ENCODE measurements around the gene FALEC. TPM values are rescaled to one million over a fixed set of nuclear protein-coding genes. Genes with fewer than 3 reads are reported as not detected.
A peak's percentile ranks its signal among the peaks of the same experiment; 100 is the strongest.

FALEC gene
- not detected for total RNA-seq

DNA sequence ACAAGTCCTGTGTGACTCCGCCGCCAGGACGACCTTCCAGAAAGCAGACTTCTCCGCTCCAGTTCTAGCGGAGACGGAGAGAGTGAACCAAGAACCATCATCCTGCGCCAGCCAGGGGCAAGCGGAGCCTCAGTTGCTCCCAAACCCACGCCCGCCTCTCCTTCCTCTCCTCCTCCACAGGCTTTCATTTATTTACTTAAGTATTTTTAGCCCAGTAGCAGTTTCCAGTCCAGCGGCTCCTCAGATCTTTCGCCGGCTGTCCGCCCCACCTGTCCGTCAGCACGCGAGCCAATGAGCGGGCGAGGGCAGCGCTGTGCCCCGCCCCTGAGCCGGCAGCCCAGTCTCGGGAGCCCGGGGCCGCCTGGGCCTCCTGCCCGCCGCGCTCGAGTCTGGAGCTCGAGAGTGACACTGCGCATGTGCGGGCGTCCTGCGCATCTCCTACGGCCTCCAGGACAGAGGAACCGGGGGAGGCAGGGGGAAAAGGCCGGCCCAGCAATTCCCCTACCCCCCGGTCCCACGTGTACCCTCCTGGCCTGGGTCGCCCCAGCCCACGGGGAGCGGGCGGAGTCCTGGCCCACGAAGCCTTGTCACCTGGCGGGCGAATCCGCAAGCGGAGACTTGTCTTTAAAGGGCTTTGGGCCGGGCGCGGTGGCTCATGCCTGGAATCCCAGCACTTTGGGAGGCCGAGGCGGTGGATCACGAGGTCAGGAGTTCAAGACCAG is at the start of gene FALEC:
Gene FALEC, plus strand, starts transcription at position 425 of the 722 bp plus-strand sequence.
- WGBS, 2 donors (ENCODE audit: low coverage in 1 of 2) = 2 to 3% methylated on average over 18 to 28 of the region's 54 CpGs
- H3K27ac ChIP-seq = peak within 1 kb of the TSS; percentile 66 to 93 (median 88)
- H3K27me3 ChIP-seq = no peaks in the 10 kb centered on the region
- H3K4me1 ChIP-seq = peaks cover 0 to 27% (median 9%) of the 10 kb centered on the region in 3 donors
- no peaks in the 10 kb centered on the region for H3K9me3 ChIP-seq
- peak; percentile 22 for TF ChIP-seq POLR2AphosphoS5 (IDR thresholded peaks at IDR 0.05)
- TF ChIP-seq POLR2A (IDR thresholded peaks at IDR 0.05) = peak in 1 of 2 donors; percentile 46
- TF ChIP-seq EP300 (IDR thresholded peaks at IDR 0.05) = no peak
- TF ChIP-seq CTCF (IDR thresholded peaks at IDR 0.05) = peak in 2 of 4 experiments; percentile 21
- peaks cover 0 to 14% of the 10 kb centered on the region in 2 donors for H3K36me3 ChIP-seq
- peak; percentile 99 for ATAC-seq
- peak within 1 kb of the TSS; percentile 47 to 54 for H3K4me3 ChIP-seq

GRCh38 chr1:150466964-150467363 is 48.6 kb upstream of the FALEC start:
- no peak overlapping the region for H3K4me3 ChIP-seq
- ATAC-seq = no peak
- no peak overlapping the region for H3K27ac ChIP-seq
- H3K36me3 ChIP-seq = peaks cover 0 to 79% of the 10 kb centered on the region in 2 donors
- H3K9me3 ChIP-seq = no peaks in the 10 kb centered on the region
- H3K27me3 ChIP-seq = no peaks in the 10 kb centered on the region
- H3K4me1 ChIP-seq = peaks cover 0 to 31% (median 0%) of the 10 kb centered on the region in 3 donors
- TF ChIP-seq POLR2A (IDR thresholded peaks at IDR 0.05) = no peak
- TF ChIP-seq POLR2AphosphoS5 (IDR thresholded peaks at IDR 0.05) = no peak
- no peak for TF ChIP-seq EP300 (IDR thresholded peaks at IDR 0.05)
- no peak for TF ChIP-seq CTCF (IDR thresholded peaks at IDR 0.05)

- no peak for TF ChIP-seq EP300 (IDR thresholded peaks at IDR 0.05)
- TF ChIP-seq POLR2AphosphoS5 (IDR thresholded peaks at IDR 0.05) = no peak
- TF ChIP-seq CTCF (IDR thresholded peaks at IDR 0.05) = no peak
- no peak for TF ChIP-seq POLR2A (IDR thresholded peaks at IDR 0.05)
- Histone ChIP-seq H3K4me3 (no peak overlapping the region), H3K27ac (peak overlapping the region in 2 of 4 donors; percentile 9 to 49), H3K27me3 (no peaks in the 10 kb centered on the region), H3K4me1 (peaks cover 0 to 31% (median 0%) of the 10 kb centered on the region in 3 donors), H3K9me3 (no peaks in the 10 kb centered on the region), H3K36me3 (peaks cover 0 to 71% of the 10 kb centered on the region in 2 donors)
- 29 to 40% methylated on average over 1 of the region's 1 CpG for WGBS, 2 donors (ENCODE audit: low coverage in 1 of 2)
- no peak for ATAC-seq
These were observed 46.3 kb upstream of the FALEC start for GRCh38 chr1:150469291-150469690.

GRCh38 chr1:150472601-150473200 is 42.9 kb upstream of the FALEC start:
- Histone ChIP-seq H3K4me3 (no peak overlapping the region), H3K9me3 (no peaks in the 10 kb centered on the region), H3K27me3 (no peaks in the 10 kb centered on the region), H3K27ac (no peak overlapping the region), H3K4me1 (peaks cover 0 to 37% (median 0%) of the 10 kb centered on the region in 3 donors), H3K36me3 (peaks cover 0 to 37% of the 10 kb centered on the region in 2 donors)
- ATAC-seq = no peak
- TF ChIP-seq POLR2AphosphoS5 (IDR thresholded peaks at IDR 0.05) = no peak
- TF ChIP-seq CTCF (IDR thresholded peaks at IDR 0.05) = no peak
- TF ChIP-seq POLR2A (IDR thresholded peaks at IDR 0.05) = no peak
- TF ChIP-seq EP300 (IDR thresholded peaks at IDR 0.05) = no peak
- WGBS, 2 donors (ENCODE audit: low coverage in 1 of 2) = 83 to 91% methylated on average over 1 to 3 of the region's 10 CpGs
